Measurements from ENCODE around the gene PBRM1.

- TF ChIP-seq, protein P1, sequence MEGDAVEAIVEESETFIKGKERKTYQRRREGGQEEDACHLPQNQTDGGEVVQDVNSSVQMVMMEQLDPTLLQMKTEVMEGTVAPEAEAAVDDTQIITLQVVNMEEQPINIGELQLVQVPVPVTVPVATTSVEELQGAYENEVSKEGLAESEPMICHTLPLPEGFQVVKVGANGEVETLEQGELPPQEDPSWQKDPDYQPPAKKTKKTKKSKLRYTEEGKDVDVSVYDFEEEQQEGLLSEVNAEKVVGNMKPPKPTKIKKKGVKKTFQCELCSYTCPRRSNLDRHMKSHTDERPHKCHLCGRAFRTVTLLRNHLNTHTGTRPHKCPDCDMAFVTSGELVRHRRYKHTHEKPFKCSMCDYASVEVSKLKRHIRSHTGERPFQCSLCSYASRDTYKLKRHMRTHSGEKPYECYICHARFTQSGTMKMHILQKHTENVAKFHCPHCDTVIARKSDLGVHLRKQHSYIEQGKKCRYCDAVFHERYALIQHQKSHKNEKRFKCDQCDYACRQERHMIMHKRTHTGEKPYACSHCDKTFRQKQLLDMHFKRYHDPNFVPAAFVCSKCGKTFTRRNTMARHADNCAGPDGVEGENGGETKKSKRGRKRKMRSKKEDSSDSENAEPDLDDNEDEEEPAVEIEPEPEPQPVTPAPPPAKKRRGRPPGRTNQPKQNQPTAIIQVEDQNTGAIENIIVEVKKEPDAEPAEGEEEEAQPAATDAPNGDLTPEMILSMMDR (IDR thresholded peaks at IDR 0.05; ENCODE audit: low read length) = no peak
- TF ChIP-seq EZH2 (optimal IDR thresholded peaks at IDR 0.05; ENCODE audit: low read depth, low read length) (no peak), EZH2phosphoT487 (IDR thresholded peaks at IDR 0.05; ENCODE audit: low read length) (no peak)
Measured at GRCh38 chr3:52504977-52505376, 180.7 kb downstream of the PBRM1 start.
